Immature natural killer cell (primary cell): ENCODE measurements around the gene POC1A. TPM values are rescaled to one million over a fixed set of nuclear protein-coding genes. Genes with fewer than 3 reads are reported as not detected.
A peak's percentile ranks its signal among the peaks of the same experiment; 100 is the strongest.
"Not testable (repeated sequence)": the region's sequence is repeated elsewhere in the genome, so short reads cannot be mapped to it uniquely, and the experiment has no call there.

Experiments used
- DNase-seq, 3 donors: peaks; one replicate each; pipeline ENCODE4 v3.0.0; 2022; ENCODE audit warnings: mixed read lengths in 1 of 3
- H3K27ac Mint-ChIP-seq, 6 donors: one replicate each; pipeline ENCODE4 v1.8.0; 2020; ENCODE audit warnings: mixed read lengths in 6 of 6, mild to moderate bottlenecking in 5 of 6, inconsistent platforms in 4 of 6, moderate library complexity in 3 of 6
- H3K27me3 Mint-ChIP-seq, 3 donors: one replicate each; pipeline ENCODE4 v1.8.0; 2020 to 2021; ENCODE audit warnings: low read depth in 3 of 3, mild to moderate bottlenecking in 3 of 3, mixed read lengths in 3 of 3, moderate library complexity in 3 of 3, inconsistent platforms in 1 of 3
- H3K36me3 Mint-ChIP-seq, 3 donors: one replicate each; pipeline ENCODE4 v1.8.0; 2020; ENCODE audit warnings: mixed read lengths in 3 of 3, inconsistent platforms in 2 of 3, mild to moderate bottlenecking in 2 of 3
- H3K4me1 Mint-ChIP-seq, 2 donors: one replicate each; pipeline ENCODE4 v1.8.0; 2020; ENCODE audit warnings: inconsistent platforms in 2 of 2, mild to moderate bottlenecking in 2 of 2, mixed read lengths in 2 of 2, moderate library complexity in 1 of 2
- H3K4me3 Mint-ChIP-seq, 5 donors: one replicate each; pipeline ENCODE4 v1.8.0; 2020; ENCODE audit warnings: mild to moderate bottlenecking in 5 of 5, mixed read lengths in 5 of 5, inconsistent platforms in 3 of 5, moderate library complexity in 3 of 5
- H3K9me3 Mint-ChIP-seq, 6 donors: one replicate each; pipeline ENCODE4 v1.8.0; 2020; ENCODE audit warnings: mild to moderate bottlenecking in 6 of 6, mixed read lengths in 6 of 6, inconsistent platforms in 4 of 6, moderate library complexity in 3 of 6
- polyA plus RNA-seq, 3 donors: library from polyadenylated mRNA; unstranded; fragments of 300-500 nt; fragmentation: Illumina TruSeq; gene quantifications; one replicate each; pipeline ENCODE4 v1.2.3, GENCODE V29; 2021

The POC1A gene
- polyA plus RNA-seq, 3 donors from 2014 or later: 2.9 to 4.0 TPM; not detected in 1

GRCh38 chr3:52037291-52037690 is 116.9 kb downstream of the POC1A start:
- DNase-seq: no peak
- Mint-ChIP-seq H3K27me3 (peaks cover 0 to 3% (median 2%) of the 10 kb centered on the region in 3 donors), H3K36me3 (no peaks in the 10 kb centered on the region), H3K4me3 (no peak overlapping the region), H3K27ac (no peak overlapping the region), H3K9me3 (no peaks in the 10 kb centered on the region), H3K4me1 (no peaks in the 10 kb centered on the region)

GRCh38 chr3:52036829-52037228 is 117.4 kb downstream of the POC1A start:
- Mint-ChIP-seq H3K4me1 (no peaks in the 10 kb centered on the region), H3K9me3 (no peaks in the 10 kb centered on the region), H3K27me3 (peaks cover 0 to 2% (median 0%) of the 10 kb centered on the region in 3 donors), H3K4me3 (no peak overlapping the region), H3K36me3 (no peaks in the 10 kb centered on the region), H3K27ac (no peak overlapping the region)
- no peak for DNase-seq

DNA sequence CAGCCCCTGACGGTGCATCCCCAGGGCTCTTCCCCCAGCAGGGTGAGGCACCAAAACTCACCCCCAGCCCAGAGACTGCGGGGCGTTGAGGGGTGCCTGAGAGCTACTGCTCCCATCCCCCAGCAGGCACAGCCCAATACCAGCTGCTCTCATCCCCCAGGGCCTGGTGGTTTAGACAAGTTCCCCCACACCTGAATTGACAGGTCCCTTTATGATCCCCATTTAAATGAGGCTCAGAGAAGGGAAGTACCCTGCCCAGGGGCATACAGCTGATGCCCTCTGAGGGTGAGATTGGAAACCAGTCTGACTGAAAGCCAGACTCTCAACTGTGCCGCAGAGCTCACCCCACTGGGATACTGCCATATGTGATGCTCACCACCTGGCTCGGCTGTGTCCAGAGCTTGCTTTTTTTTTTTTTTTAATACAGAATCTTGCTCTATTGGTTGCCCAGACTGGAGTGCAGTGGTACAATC is 118.0 kb downstream of the POC1A start:
- H3K36me3 Mint-ChIP-seq: no peaks in the 10 kb centered on the region
- peaks cover 0 to 1% (median 0%) of the 10 kb centered on the region in 3 donors for H3K27me3 Mint-ChIP-seq
- no peak for DNase-seq
- H3K9me3 Mint-ChIP-seq: no peaks in the 10 kb centered on the region
- H3K4me3 Mint-ChIP-seq: no peak overlapping the region
- H3K4me1 Mint-ChIP-seq: no peaks in the 10 kb centered on the region
- H3K27ac Mint-ChIP-seq: no peak overlapping the region

GRCh38 chr3:52034651-52035050 is 119.6 kb downstream of the POC1A start:
- no peaks in the 10 kb centered on the region for H3K36me3 Mint-ChIP-seq
- no peaks in the 10 kb centered on the region for H3K9me3 Mint-ChIP-seq
- H3K27me3 Mint-ChIP-seq: peaks cover 0 to 1% (median 0%) of the 10 kb centered on the region in 3 donors
- H3K4me1 Mint-ChIP-seq: no peaks in the 10 kb centered on the region
- H3K4me3 Mint-ChIP-seq: no peak overlapping the region
- DNase-seq: no peak
- no peak overlapping the region for H3K27ac Mint-ChIP-seq

GRCh38 chr3:52034212-52034611 is 120.0 kb downstream of the POC1A start:
- H3K9me3 Mint-ChIP-seq: no peaks in the 10 kb centered on the region
- no peak for DNase-seq
- H3K4me3 Mint-ChIP-seq: no peak overlapping the region
- H3K36me3 Mint-ChIP-seq: no peaks in the 10 kb centered on the region
- H3K4me1 Mint-ChIP-seq: no peaks in the 10 kb centered on the region
- no peak overlapping the region for H3K27ac Mint-ChIP-seq
- peaks cover 0 to 1% (median 0%) of the 10 kb centered on the region in 3 donors for H3K27me3 Mint-ChIP-seq

GRCh38 chr3:52033748-52034147 is 120.5 kb downstream of the POC1A start:
- not testable (repeated sequence) for H3K27me3 Mint-ChIP-seq, H3K36me3 Mint-ChIP-seq, H3K4me3 Mint-ChIP-seq, H3K27ac Mint-ChIP-seq, H3K4me1 Mint-ChIP-seq, H3K9me3 Mint-ChIP-seq, DNase-seq

- Mint-ChIP-seq H3K27me3 (peaks cover 0 to 2% (median 0%) of the 10 kb centered on the region in 3 donors), H3K9me3 (no peaks in the 10 kb centered on the region), H3K4me1 (no peaks in the 10 kb centered on the region), H3K36me3 (no peaks in the 10 kb centered on the region), H3K4me3 (no peak overlapping the region), H3K27ac (no peak overlapping the region)
- no peak for DNase-seq
Measured at GRCh38 chr3:52032702-52033408, 121.4 kb downstream of the POC1A start.

DNA sequence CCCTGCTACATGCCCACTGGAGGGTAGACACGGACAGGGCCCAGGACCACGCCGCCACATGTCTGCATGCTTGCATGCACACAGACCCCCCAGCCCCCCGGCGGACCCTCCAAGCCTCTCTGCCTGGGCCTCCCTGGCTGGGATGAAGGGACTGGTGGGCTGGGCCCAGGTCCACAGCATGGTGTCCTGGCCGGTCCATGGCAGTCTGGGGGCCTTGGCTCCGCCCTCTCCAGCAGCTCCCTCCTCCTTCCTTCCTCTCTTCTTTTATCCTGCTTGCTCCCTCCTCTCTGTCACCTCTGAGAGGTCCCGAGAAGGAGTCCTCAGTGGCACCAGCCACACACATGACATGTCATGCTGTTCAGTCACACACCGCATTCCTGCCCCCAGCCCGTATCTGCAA is 122.3 kb downstream of the POC1A start:
- peaks cover 0 to 4% (median 0%) of the 10 kb centered on the region in 3 donors for H3K27me3 Mint-ChIP-seq
- no peak overlapping the region for H3K4me3 Mint-ChIP-seq
- H3K4me1 Mint-ChIP-seq: no peaks in the 10 kb centered on the region
- H3K36me3 Mint-ChIP-seq: no peaks in the 10 kb centered on the region
- H3K27ac Mint-ChIP-seq: no peak overlapping the region
- no peak for DNase-seq
- no peaks in the 10 kb centered on the region for H3K9me3 Mint-ChIP-seq

GRCh38 chr3:52030714-52031310 is 123.4 kb downstream of the POC1A start:
- Mint-ChIP-seq H3K4me1 (no peaks in the 10 kb centered on the region), H3K4me3 (no peak overlapping the region), H3K36me3 (no peaks in the 10 kb centered on the region), H3K27ac (no peak overlapping the region), H3K27me3 (peaks cover 0 to 4% (median 0%) of the 10 kb centered on the region in 3 donors), H3K9me3 (no peaks in the 10 kb centered on the region)
- DNase-seq: no peak

DNA sequence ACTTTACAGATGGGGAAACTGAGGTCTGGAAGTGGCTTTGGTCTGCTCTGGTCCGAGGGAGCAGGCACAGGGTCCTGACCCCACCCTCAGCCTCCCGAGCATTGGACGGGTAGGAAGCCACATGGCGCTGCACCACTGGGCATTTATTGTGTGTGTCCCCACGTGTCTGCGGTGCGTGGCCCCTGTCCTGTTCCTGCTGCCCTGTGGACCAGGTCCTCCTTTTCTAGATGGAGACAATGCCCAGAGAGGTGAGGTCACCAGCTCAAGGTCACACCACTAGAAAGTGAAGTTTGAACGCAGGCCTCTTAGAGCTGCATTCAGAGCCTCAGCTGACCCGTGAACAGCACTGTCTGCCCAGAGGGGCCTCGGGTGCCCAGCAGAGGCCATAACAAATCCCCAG is 124.7 kb downstream of the POC1A start:
- Mint-ChIP-seq H3K4me3 (no peak overlapping the region), H3K9me3 (no peaks in the 10 kb centered on the region), H3K4me1 (no peaks in the 10 kb centered on the region), H3K36me3 (no peaks in the 10 kb centered on the region), H3K27ac (no peak overlapping the region), H3K27me3 (peaks cover 0 to 2% (median 0%) of the 10 kb centered on the region in 3 donors)
- no peak for DNase-seq

GRCh38 chr3:52029053-52029452 is 125.2 kb downstream of the POC1A start:
- Mint-ChIP-seq H3K4me1 (no peaks in the 10 kb centered on the region), H3K4me3 (no peak overlapping the region), H3K27ac (no peak overlapping the region), H3K9me3 (no peaks in the 10 kb centered on the region), H3K36me3 (no peaks in the 10 kb centered on the region), H3K27me3 (peaks cover 0 to 2% (median 0%) of the 10 kb centered on the region in 3 donors)
- DNase-seq: no peak

DNA sequence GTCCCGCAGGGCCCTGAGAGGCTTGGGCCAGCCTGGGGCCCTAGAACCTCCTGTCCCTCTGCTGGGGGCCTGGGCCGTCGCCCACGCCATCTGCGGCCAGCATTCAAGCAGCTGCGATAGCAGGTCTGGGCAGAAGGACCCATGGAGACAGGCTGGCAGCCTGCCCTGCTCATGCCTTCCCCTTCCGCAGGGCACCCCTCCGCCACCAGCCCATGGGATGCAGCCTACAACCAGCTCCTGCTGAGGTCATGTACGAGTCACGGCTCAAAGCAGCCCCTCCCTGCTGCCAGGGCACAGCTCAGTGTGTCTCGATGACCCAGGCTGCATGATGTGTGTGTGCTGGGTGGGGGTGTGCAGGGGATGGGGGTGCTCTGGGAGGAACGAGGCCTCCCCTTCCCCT is 125.7 kb downstream of the POC1A start:
- DNase-seq: no peak
- Mint-ChIP-seq H3K27me3 (peaks cover 0 to 2% (median 0%) of the 10 kb centered on the region in 3 donors), H3K36me3 (no peaks in the 10 kb centered on the region), H3K27ac (no peak overlapping the region), H3K9me3 (no peaks in the 10 kb centered on the region), H3K4me3 (no peak overlapping the region), H3K4me1 (no peaks in the 10 kb centered on the region)

DNA sequence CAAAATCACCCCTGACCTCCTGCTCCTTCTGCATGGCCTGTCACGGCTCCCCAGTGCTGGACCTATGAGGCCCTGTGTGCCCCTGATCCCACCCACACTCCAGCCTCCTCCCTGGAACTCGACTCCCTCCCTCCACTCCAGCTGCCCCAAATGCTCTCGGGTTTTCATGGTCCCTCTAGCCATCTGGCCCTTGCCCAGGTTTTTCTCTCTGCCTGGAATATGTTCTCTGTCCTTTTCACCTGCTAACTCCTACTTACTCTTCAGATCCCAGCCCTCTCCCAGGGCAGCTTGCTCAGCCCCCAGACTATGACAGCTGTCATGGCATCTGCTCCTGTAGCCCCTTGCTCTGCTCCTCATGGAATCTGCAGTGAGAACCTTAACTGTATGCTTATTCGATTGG is 128.2 kb downstream of the POC1A start:
- DNase-seq: no peak
- Mint-ChIP-seq H3K27me3 (peaks cover 0 to 4% (median 0%) of the 10 kb centered on the region in 3 donors), H3K9me3 (no peaks in the 10 kb centered on the region), H3K4me3 (no peak overlapping the region), H3K27ac (peak overlapping the region in 1 of 6 donors; percentile 21), H3K36me3 (no peaks in the 10 kb centered on the region), H3K4me1 (no peaks in the 10 kb centered on the region)

GRCh38 chr3:52025453-52025852 is 128.8 kb downstream of the POC1A start:
- Mint-ChIP-seq H3K4me3 (no peak overlapping the region), H3K36me3 (no peaks in the 10 kb centered on the region), H3K9me3 (no peaks in the 10 kb centered on the region), H3K27me3 (peaks cover 0 to 5% (median 0%) of the 10 kb centered on the region in 3 donors), H3K4me1 (no peaks in the 10 kb centered on the region), H3K27ac (no peak overlapping the region)
- no peak for DNase-seq
